Measurements from ENCODE around the gene RAD51B.

GRCh38 chr14:68099495-68100045 is 280.0 kb downstream of the RAD51B start:
- TF ChIP-seq POLR2A (IDR thresholded peaks at IDR 0.05; ENCODE audit: low read depth, low read length) (no peak), TAF1 (IDR thresholded peaks at IDR 0.05; ENCODE audit: borderline replicate concordance, low read depth, low read length) (no peak), POLR2AphosphoS5 (IDR thresholded peaks at IDR 0.05; ENCODE audit: low read depth, low read length) (no peak)

Measured in GM12892 (cell line).